ENCODE results near the gene INVS. TPM values are rescaled to one million over a fixed set of nuclear protein-coding genes. Genes with fewer than 3 reads are reported as not detected.
A peak's percentile ranks its signal among the peaks of the same experiment; 100 is the strongest.
"Not testable (repeated sequence)": the region's sequence is repeated elsewhere in the genome, so short reads cannot be mapped to it uniquely, and the experiment has no call there.

The INVS gene, protein sequence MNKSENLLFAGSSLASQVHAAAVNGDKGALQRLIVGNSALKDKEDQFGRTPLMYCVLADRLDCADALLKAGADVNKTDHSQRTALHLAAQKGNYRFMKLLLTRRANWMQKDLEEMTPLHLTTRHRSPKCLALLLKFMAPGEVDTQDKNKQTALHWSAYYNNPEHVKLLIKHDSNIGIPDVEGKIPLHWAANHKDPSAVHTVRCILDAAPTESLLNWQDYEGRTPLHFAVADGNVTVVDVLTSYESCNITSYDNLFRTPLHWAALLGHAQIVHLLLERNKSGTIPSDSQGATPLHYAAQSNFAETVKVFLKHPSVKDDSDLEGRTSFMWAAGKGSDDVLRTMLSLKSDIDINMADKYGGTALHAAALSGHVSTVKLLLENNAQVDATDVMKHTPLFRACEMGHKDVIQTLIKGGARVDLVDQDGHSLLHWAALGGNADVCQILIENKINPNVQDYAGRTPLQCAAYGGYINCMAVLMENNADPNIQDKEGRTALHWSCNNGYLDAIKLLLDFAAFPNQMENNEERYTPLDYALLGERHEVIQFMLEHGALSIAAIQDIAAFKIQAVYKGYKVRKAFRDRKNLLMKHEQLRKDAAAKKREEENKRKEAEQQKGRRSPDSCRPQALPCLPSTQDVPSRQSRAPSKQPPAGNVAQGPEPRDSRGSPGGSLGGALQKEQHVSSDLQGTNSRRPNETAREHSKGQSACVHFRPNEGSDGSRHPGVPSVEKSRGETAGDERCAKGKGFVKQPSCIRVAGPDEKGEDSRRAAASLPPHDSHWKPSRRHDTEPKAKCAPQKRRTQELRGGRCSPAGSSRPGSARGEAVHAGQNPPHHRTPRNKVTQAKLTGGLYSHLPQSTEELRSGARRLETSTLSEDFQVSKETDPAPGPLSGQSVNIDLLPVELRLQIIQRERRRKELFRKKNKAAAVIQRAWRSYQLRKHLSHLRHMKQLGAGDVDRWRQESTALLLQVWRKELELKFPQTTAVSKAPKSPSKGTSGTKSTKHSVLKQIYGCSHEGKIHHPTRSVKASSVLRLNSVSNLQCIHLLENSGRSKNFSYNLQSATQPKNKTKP
- 10 to 100 TPM in 2 of 4 donors, 1 to 10 TPM in 2; 7.9 to 10.1 (median 9.6) TPM for total RNA-seq
- polyA plus RNA-seq = 3.0 TPM
- long read RNA-seq, donor 1, partial matches to known transcripts = 2 of 5 reads
- long read RNA-seq, donor 1, other reads (novel, unspliced or antisense) = 3 of 5 reads
- long read RNA-seq, donor 2, partial matches to known transcripts = 0 of 3 reads
- long read RNA-seq, donor 2, other reads (novel, unspliced or antisense) = 3 of 3 reads
- long read RNA-seq, donor 3, partial matches to known transcripts = 6 of 14 reads
- long read RNA-seq, donor 3, other reads (novel, unspliced or antisense) = 6 of 14 reads
- long read RNA-seq, donor 4 = 0 reads

DNA sequence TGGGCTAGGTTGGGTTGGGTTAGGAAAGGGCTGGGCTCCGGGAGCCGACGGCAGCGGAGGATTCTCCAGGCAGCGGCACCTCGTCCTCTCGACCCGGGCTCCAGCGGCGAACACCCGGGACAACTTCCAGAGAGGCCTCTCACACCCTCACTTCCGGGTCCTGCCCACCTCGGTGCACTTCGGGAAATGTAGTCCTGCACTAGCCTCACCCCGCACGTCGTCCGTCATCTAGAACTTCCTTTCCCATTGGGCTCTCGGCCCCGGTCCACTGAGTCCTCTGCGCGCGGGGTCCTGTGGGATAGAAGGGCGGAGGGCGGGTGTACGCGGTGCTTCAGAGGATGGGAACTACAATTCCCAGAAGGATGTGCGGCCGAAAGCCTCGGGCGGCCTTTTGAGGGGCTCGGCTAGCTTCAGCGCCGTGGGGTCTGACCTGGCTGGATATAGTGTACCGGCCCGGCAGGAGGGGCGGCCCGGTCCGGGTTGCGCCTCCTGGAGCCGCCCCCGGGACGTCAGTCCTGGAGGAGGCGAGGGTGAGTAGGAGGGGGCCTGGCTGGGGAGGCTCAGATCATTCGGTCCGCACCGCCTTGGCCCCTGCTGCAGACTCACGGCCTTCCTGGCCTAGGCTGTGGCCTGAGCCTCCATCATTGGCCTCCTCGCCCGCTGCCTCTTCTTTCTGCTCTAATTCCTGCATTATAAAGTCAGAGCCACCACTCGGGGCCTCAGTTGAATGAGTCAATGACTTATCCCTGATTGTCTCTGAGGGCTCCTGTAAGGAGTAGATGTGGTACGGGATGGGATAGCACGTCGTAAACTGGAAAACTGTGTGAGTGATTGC, at the start of gene INVS, which contains the start of gene ERP44:
Gene INVS, plus strand, starts transcription at position 357 of the 835 bp plus-strand sequence. CDS start 5,279 bp downstream, outside the sequence.
Gene ERP44, minus strand, starts transcription at position 114 of the 835 bp plus-strand sequence. CDS start 160 bp downstream, outside the sequence.
- DNase-seq (peak; percentile 99), ATAC-seq (peak; percentile 99 to 100)
- peak within 1 kb of the TSS; percentile 75 for H3K27ac ChIP-seq (ENCODE audit: low read length)
- H3K4me1 ChIP-seq (ENCODE audit: control insufficient read depth, insufficient read depth, low read length) = no peaks in the 10 kb centered on the region
- peak within 1 kb of the TSS; percentile 75 for H3K4me3 ChIP-seq (ENCODE audit: low read length)
- WGBS = under 1% methylated on average over 54 of the region's 54 CpGs
- no peaks in the 10 kb centered on the region for H3K9me3 ChIP-seq (ENCODE audit: control insufficient read depth, low read length)
- intact Hi-C loops (cut with DNase I) = loop anchor here in 2 of 4 donors (5.0 to 10.0 kb wide), 2 partner anchors 72 to 274 kb away; partner anchors contain the start of gene NR4A3 (in 1 of the 2)
- no peaks in the 10 kb centered on the region for H3K27me3 ChIP-seq (ENCODE audit: control insufficient read depth, insufficient read depth)

DNA sequence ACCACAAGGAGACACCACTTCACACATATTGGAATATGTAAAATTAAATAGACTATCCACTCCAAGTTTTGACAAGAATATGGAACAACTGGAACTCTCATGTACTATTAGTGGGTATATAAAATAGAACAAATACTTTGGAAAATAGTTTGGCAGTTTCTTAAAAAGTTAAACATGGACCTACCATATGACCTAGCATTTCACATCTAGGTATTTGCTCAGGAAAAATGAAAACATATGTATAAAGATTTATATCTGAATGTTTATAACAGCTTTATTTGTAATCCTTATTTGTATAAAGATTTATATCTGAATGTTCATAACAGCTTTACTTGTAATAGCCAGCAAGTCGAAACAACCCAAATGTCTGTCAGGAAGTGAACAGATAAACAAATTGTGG, 49.5 kb upstream of the INVS start:
- 92% methylated on average over 1 of the region's 1 CpG for WGBS
- no peak for ATAC-seq

DNA sequence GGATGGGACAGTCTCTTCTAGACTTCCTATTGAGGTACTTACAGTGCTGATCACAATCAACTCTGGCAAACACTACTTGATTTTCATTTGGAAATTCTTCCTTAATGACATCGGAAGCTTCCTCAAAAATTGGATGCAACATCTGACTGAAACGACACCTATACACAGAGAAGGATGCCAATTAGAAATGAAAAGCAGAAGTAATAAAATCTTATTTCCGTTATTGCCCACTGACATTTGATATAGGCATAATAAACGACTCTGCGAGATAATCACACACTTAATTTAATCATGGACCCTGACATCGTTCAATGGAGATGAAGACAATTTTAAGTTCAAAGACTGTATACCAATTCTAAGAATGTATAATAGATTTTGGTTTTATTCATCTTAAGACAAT, 46.7 kb upstream of the INVS start:
- Histone ChIP-seq H3K9me3 (ENCODE audit: control insufficient read depth, low read length) (no peaks in the 10 kb centered on the region), H3K4me1 (ENCODE audit: control insufficient read depth, insufficient read depth, low read length) (no peaks in the 10 kb centered on the region), H3K27ac (ENCODE audit: low read length) (no peak overlapping the region), H3K27me3 (ENCODE audit: control insufficient read depth, insufficient read depth) (no peaks in the 10 kb centered on the region), H3K4me3 (ENCODE audit: low read length) (no peak overlapping the region)
- 68% methylated on average over 6 of the region's 6 CpGs for WGBS
- DNase-seq (no peak), ATAC-seq (no peak)
- intact Hi-C loops (cut with DNase I) = no loop called here

More for the DNA sequence above, 49.5 kb upstream of the INVS start:
- DNase-seq = no peak
- no peaks in the 10 kb centered on the region for H3K27me3 ChIP-seq (ENCODE audit: control insufficient read depth, insufficient read depth)
- intact Hi-C loops (cut with DNase I) = no loop called here
- no peaks in the 10 kb centered on the region for H3K4me1 ChIP-seq (ENCODE audit: control insufficient read depth, insufficient read depth, low read length)
- no peak overlapping the region for H3K27ac ChIP-seq (ENCODE audit: low read length)
- no peaks in the 10 kb centered on the region for H3K9me3 ChIP-seq (ENCODE audit: control insufficient read depth, low read length)
- no peak overlapping the region for H3K4me3 ChIP-seq (ENCODE audit: low read length)

DNA sequence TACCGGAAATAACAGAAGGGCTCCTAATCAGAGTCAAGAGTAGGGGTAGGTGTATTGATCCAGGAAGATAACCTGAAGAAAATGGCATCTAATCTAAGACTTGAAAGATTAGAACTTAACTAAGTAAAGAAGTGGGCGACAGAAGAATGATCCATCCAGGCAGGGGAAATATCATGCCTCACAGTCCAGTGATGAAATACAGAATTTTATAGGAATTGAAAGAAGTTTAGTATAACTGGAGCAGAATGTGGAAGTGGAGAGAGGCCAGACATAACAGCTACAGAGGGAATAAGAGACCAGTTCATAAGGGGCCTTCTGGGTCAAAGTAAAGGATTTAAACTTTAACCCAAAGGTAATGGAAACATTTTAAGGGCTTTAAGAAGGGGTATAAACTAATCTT, 42.5 kb upstream of the INVS start:
- DNase-seq (no peak), ATAC-seq (no peak)
- Histone ChIP-seq H3K27ac (ENCODE audit: low read length) (no peak overlapping the region), H3K27me3 (ENCODE audit: control insufficient read depth, insufficient read depth) (no peaks in the 10 kb centered on the region), H3K9me3 (ENCODE audit: control insufficient read depth, low read length) (no peaks in the 10 kb centered on the region), H3K4me1 (ENCODE audit: control insufficient read depth, insufficient read depth, low read length) (no peaks in the 10 kb centered on the region), H3K4me3 (ENCODE audit: low read length) (no peak overlapping the region)
- intact Hi-C loops (cut with DNase I) = no loop called here
- WGBS = 90% methylated on average over 2 of the region's 2 CpGs

DNA sequence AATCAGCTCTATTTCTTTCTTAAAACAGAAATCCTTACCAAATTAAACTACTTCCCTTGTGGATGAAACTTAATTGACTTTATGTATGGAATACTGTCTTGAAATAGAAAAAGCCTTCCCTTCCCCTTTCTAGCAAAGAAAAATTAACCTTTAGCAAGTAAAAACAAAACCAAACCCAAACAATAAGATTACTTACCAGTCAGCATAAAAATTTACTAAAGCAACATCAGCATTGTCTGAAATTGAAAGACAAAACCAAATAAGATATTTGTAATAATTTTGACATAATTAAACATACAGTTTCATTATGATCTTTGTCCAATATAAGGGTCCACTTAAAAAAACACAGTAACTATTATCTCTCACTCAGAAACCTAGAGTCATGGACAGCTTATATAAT, 41.4 kb upstream of the INVS start:
- DNase-seq = no peak
- intact Hi-C loops (cut with DNase I) = no loop called here
- Histone ChIP-seq H3K27me3 (ENCODE audit: control insufficient read depth, insufficient read depth) (no peaks in the 10 kb centered on the region), H3K4me1 (ENCODE audit: control insufficient read depth, insufficient read depth, low read length) (peaks cover under 1% of the 10 kb centered on the region), H3K27ac (ENCODE audit: low read length) (no peak overlapping the region), H3K9me3 (ENCODE audit: control insufficient read depth, low read length) (no peaks in the 10 kb centered on the region), H3K4me3 (ENCODE audit: low read length) (no peak overlapping the region)
- ATAC-seq = no peak

DNA sequence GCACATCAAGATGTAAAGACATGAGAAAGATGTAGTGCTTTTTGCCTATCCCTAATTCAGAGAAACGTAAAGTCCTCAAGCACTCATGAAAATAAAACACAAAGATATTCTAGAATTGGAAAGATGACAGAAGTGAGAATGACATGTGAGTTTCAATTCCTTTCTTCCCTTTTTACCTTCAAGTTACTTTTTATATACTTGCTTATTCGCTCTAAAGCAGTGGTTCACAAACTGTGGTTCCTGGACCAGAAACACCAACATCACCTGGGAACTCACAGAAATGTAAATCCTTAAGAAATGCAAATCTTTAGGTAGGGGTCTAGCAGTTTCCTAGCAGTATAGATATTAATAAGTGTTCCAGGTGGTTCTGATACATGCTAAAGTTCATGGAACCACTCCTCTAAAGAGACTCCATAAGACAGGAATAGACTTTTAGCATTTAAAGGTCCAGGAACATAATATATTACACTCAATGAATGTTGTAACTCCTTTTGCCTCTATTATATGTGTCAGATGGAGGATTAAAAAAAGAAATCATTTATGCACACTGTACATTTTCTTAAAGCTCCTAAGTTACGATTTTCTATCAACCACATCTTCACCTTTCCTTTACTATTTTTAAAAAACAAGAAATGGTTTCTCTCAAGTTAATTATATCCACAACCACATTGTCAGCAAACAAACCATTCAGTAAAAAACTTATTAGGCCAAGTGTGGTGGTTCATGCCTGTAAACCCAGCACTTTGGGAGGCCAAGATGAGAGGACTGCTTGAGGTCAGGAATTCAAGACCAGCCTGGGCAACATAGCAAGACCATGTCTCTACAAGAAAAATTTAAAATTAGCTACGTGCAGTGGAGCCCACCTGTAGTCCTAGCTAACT, 40.1 kb upstream of the INVS start:
- Histone ChIP-seq H3K4me3 (ENCODE audit: low read length) (no peak overlapping the region), H3K27ac (ENCODE audit: low read length) (no peak overlapping the region), H3K4me1 (ENCODE audit: control insufficient read depth, insufficient read depth, low read length) (peaks cover 2% of the 10 kb centered on the region), H3K27me3 (ENCODE audit: control insufficient read depth, insufficient read depth) (no peaks in the 10 kb centered on the region), H3K9me3 (ENCODE audit: control insufficient read depth, low read length) (no peaks in the 10 kb centered on the region)
- ATAC-seq = no peak
- intact Hi-C loops (cut with DNase I) = no loop called here
- DNase-seq = no peak
- WGBS = 95% methylated on average over 4 of the region's 4 CpGs

DNA sequence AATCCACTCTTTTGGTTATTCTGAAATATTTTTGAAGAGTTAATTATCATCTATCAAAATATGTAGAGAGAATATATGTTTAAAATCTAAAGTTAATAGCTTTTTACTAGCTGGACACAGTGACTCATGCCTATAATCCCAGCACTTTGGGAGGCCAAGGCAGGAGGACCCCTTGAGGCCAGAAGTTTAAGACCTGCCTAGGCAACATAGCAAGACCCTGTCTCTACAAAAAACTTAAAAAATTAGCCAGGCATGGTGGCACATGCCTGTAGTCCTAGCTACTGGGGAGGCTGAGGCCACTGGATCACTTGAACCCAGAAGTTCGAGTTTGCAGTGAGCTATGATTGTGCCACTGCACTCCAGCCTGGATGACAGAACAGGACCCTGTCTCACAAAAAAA, 36.4 kb upstream of the INVS start:
- ATAC-seq, DNase-seq: not testable (repeated sequence)
- 77% methylated on average over 1 of the region's 1 CpG for WGBS

DNA sequence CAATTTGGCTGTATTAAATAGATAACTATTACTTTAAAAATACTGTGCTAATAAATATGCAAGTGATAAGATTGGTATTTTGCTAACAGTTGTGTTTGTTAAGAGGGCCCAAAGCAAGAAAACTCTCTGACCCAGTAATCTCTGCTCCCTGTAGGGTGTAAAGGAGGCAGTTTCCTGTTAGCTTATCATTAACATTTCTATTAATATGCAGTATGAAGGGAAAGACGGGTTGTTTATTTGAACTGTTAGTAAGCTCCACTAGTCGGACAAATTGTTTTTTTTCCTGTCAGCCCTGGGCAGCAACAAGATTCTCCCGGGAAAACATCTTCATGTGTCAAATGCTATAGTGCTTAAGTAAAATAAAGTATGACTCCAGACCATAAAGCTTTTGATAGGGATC, 35.9 kb upstream of the INVS start:
- no peaks in the 10 kb centered on the region for H3K9me3 ChIP-seq (ENCODE audit: control insufficient read depth, low read length)
- ATAC-seq = peak in 1 of 2 donors; percentile 62
- WGBS = 14% methylated on average over 3 of the region's 3 CpGs

More for the DNA sequence above, 36.4 kb upstream of the INVS start:
- H3K4me3 ChIP-seq (ENCODE audit: low read length); H3K27ac ChIP-seq (ENCODE audit: low read length); H3K27me3 ChIP-seq (ENCODE audit: control insufficient read depth, insufficient read depth); intact Hi-C loops (cut with DNase I); H3K4me1 ChIP-seq (ENCODE audit: control insufficient read depth, insufficient read depth, low read length); H3K9me3 ChIP-seq (ENCODE audit: control insufficient read depth, low read length): not testable (repeated sequence)

DNA sequence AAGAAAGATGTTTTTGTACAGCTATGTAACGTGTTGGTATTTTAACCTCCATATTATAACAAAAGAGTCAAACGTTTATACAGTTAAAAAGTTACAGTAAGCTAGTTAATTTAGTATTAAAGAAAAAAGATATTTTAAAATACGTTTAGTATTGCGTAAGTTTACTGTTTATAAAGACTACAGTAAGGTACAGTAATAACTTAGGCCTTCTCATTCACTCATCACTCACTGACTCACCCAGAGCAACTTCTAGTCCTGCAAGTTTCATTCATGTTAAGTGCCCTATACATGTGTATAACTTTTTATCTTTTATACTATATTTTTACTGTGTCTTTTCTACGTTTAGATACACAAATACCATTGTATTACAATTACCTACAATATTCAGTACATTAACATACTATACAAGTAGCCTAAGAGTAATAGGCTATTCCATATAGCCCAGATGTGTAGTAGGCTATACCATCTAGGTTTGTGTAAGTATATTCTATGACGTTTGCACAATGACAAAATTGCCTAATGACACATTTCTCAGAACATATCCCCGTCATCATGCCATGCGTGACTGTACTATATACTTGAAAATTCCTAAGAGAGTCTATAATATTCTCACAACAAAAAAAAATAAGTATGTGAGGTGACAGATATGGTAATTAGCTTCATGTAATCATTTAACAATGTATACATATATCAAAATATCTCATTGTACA, 34.0 kb upstream of the INVS start:
- Histone ChIP-seq H3K4me3 (ENCODE audit: low read length) (no peak overlapping the region), H3K9me3 (ENCODE audit: control insufficient read depth, low read length) (no peaks in the 10 kb centered on the region), H3K27ac (ENCODE audit: low read length) (no peak overlapping the region), H3K27me3 (ENCODE audit: control insufficient read depth, insufficient read depth) (no peaks in the 10 kb centered on the region), H3K4me1 (ENCODE audit: control insufficient read depth, insufficient read depth, low read length) (peaks cover 4% of the 10 kb centered on the region)
- WGBS = 81% methylated on average over 8 of the region's 8 CpGs
- intact Hi-C loops (cut with DNase I) = no loop called here
- ATAC-seq = no peak
- DNase-seq = no peak

More for the DNA sequence above, 35.9 kb upstream of the INVS start:
- intact Hi-C loops (cut with DNase I) = no loop called here
- DNase-seq = no peak
- Histone ChIP-seq H3K4me3 (ENCODE audit: low read length) (no peak overlapping the region), H3K4me1 (ENCODE audit: control insufficient read depth, insufficient read depth, low read length) (peaks cover 4% of the 10 kb centered on the region), H3K27me3 (ENCODE audit: control insufficient read depth, insufficient read depth) (no peaks in the 10 kb centered on the region), H3K27ac (ENCODE audit: low read length) (no peak overlapping the region)
